Kidney epithelial cell (primary cell): ENCODE results near the gene CMBL. TPM values are rescaled to one million over a fixed set of nuclear protein-coding genes. Genes with fewer than 3 reads are reported as not detected.

ENCODE experiments used
- DNase-seq: peaks from one replicate; pipeline ENCODE4 v3.0.0-alpha.2; 2010; ENCODE audit warnings: low read depth
- H3K27me3 ChIP-seq: 2 replicates; pipeline ENCODE4 v1.6.0; 2011; ENCODE audit warnings: low read length; ENCODE audit not compliant: control insufficient read depth, insufficient read depth
- H3K36me3 ChIP-seq: 2 replicates; pipeline ENCODE4 v1.5.1; 2011; ENCODE audit warnings: low read length; ENCODE audit not compliant: control insufficient read depth, insufficient read depth
- H3K4me3 ChIP-seq: 2 replicates; pipeline ENCODE4 v1.5.1; 2011; ENCODE audit warnings: low read depth, mild to moderate bottlenecking, control low read depth, low read length
- CTCF ChIP-seq: IDR thresholded peaks from 2 replicates; pipeline ENCODE4 v1.5.1; 2011; ENCODE audit warnings: mild to moderate bottlenecking, moderate library complexity, low read length, control low read depth, inconsistent platforms; ENCODE audit not compliant: insufficient read depth, poor library complexity, severe bottlenecking
- total RNA-seq: library from RNA; depleted of rRNA; stranded (reverse); fragments of >200 nt; gene quantifications from 2 replicates; pipeline ENCODE4 v1.2.3, GENCODE V29; 2015

The CMBL gene
- total RNA-seq, 1 donor from 2014 or later = 7.8 TPM

GRCh38 chr5:10323588-10324488 lies 16.1 kb upstream of the CMBL start:
- Histone ChIP-seq H3K27me3 (no peaks in the 10 kb centered on the region), H3K36me3 (no peaks in the 10 kb centered on the region), H3K4me3 (no peak overlapping the region)
- no peak for DNase-seq
- TF ChIP-seq CTCF = no peak

- Histone ChIP-seq H3K36me3 (no peaks in the 10 kb centered on the region), H3K27me3 (no peaks in the 10 kb centered on the region), H3K4me3 (no peak overlapping the region)
- DNase-seq = no peak
- TF ChIP-seq CTCF = no peak
Observed at GRCh38 chr5:10321882-10322281, 14.2 kb upstream of the CMBL start.

GRCh38 chr5:10320793-10321192 lies 13.1 kb upstream of the CMBL start:
- Histone ChIP-seq H3K27me3 (no peaks in the 10 kb centered on the region), H3K36me3 (no peaks in the 10 kb centered on the region), H3K4me3 (no peak overlapping the region)
- DNase-seq = no peak
- no peak for TF ChIP-seq CTCF

GRCh38 chr5:10319202-10319851 lies 11.6 kb upstream of the CMBL start:
- no peak overlapping the region for H3K4me3 ChIP-seq
- no peaks in the 10 kb centered on the region for H3K27me3 ChIP-seq
- no peak for DNase-seq
- TF ChIP-seq CTCF = no peak
- H3K36me3 ChIP-seq = no peaks in the 10 kb centered on the region

GRCh38 chr5:10317825-10318682 lies 10.4 kb upstream of the CMBL start:
- no peak for TF ChIP-seq CTCF
- Histone ChIP-seq H3K27me3 (no peaks in the 10 kb centered on the region), H3K4me3 (no peak overlapping the region), H3K36me3 (no peaks in the 10 kb centered on the region)
- no peak for DNase-seq
